ENCODE results near the gene LTA.

GRCh38 chr6:31530659-31531058 lies 41.4 kb upstream of the LTA start:
- TF ChIP-seq CTCF (IDR thresholded peaks at IDR 0.05) (no peak), POLR2AphosphoS5 (IDR thresholded peaks at IDR 0.05; ENCODE audit: low read depth, low read length) (peak; percentile 27; the same call in 1 of the 2 replicates), REST (IDR thresholded peaks at IDR 0.05; ENCODE audit: insufficient read depth in 1 of 2, low read depth in 2 of 2, low read length in 1 of 2) (no peak)

Data from Panc1 (cell line).